NCI-H2107 (cell line): ENCODE data around the gene LMNTD2.

Source experiments
- DNase-seq: peaks from one replicate; lab custom pipeline; 2025; lab: John Stamatoyannopoulos, UW

LMNTD2 gene

GRCh38 chr11:508956-509355 is 51.6 kb downstream of the LMNTD2 start:
- no peak for DNase-seq

GRCh38 chr11:507727-508515 is 52.6 kb downstream of the LMNTD2 start:
- no peak for DNase-seq

GRCh38 chr11:506995-507726 is 53.4 kb downstream of the LMNTD2 start, which contains the start of gene RNH1:
Gene RNH1 (minus strand): TSS chr11:507242. CDS start chr11:502162, 5,080 bp downstream.
- DNase-seq, result peak; percentile 79

- DNase-seq, result peak; percentile 93
Measured at GRCh38 chr11:506238-506994, 54.1 kb downstream of the LMNTD2 start.

- DNase-seq, result no peak
Measured at GRCh38 chr11:504994-505344, 55.6 kb downstream of the LMNTD2 start.
